HG03439 (cell line): ENCODE data around the gene FXYD1.
"Not testable (repeated sequence)": the region's sequence is repeated elsewhere in the genome, so short reads cannot be mapped to it uniquely, and the experiment has no call there.

Experiments used
- ATAC-seq: cut with Tn5 transposase; IDR thresholded peaks from one replicate; pipeline ENCODE4 v1.9.1; 2021; ENCODE audit warnings: mild to moderate bottlenecking, moderate library complexity; ENCODE audit not compliant: unreplicated experiment

FXYD1 gene

DNA sequence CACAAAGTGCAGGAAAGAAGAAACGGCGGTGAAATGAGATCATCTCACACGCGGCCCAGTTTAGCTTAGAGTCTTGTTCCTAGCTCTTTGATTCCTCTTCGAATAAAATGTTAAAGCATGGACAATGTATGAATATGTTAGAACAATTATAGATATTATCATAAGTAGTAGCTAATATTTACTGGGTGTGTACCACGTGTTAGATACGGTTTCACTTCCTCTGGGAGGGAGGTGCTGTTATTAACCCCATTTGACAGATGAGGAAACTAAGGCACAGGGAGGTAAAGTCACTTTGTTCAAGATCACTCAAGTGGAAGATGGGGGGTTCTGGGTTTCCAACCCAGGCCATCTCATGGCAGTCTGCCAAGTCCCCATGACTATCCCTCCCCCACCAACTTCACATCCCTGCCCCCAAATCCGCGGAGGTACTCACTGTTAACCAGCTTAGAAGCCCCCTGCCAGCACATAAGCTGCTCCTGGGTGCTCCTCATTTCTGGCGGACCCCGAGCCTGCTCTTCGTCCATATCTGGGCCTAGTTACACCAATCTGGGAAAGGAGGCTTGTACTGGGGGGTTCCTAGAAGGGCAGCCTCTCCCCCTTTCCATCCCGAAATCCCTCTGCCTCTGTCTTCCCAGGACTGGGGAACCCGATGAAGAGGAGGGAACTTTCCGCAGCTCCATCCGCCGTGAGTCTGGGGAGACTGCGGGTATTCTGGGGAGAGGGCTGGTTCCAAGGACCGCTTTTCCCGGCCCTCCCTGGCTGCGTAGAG, 3.4 kb downstream of the FXYD1 start:
- ATAC-seq: no peak

DNA sequence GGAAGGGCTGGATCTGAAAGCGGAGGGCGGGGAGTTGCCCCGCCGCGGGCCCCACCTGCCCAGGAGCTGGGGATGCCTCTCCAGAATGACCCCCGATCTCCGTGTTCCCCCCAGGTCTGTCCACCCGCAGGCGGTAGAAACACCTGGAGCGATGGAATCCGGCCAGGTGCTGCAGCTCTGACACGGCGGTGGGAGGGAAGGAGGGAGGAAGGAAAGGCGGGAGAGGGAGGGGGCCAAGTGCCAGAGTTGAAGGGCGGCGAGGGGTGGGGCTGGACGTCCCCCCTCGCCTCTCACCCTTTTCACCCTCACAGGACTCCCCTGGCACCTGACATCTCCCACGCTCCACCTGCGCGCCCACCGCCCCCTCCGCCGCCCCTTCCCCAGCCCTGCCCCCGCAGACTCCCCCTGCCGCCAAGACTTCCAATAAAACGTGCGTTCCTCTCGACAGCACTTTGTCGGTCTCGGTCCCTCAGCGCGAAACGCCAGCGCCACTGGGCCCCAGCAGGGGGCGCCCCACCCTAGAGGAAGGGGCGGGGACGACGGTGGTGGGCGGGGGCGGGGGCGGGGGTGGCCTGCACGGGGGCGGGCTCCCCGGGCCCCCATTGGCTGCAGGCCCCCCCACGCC, 4.1 kb downstream of the FXYD1 start:
- ATAC-seq: no peak

GRCh38 chr19:35143231-35143715, 4.6 kb downstream of the FXYD1 start, which contains the start of gene FXYD7:
Gene FXYD7 (plus strand): TSS chr19:35143255. CDS start chr19:35143334, 79 bp downstream.
- no peak for ATAC-seq

GRCh38 chr19:35143818-35144217, 5.2 kb downstream of the FXYD1 start:
- no peak for ATAC-seq

DNA sequence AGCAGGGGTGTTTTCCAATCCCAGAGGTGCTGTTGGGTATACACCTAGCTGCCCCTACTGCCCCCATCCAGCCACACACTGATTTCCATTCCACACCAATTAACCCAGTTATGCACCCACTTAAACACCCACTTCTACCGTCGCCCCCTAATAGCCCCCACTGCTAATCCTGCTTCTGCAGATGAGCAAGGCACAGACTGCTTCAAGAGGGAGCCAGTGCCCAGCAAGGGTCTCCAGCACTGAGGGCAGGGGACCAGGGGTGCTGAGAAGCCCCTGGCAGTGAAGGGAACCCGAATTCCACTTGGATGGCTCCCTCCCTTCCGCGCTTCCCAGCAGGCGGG, 5.6 kb downstream of the FXYD1 start:
- ATAC-seq: no peak

DNA sequence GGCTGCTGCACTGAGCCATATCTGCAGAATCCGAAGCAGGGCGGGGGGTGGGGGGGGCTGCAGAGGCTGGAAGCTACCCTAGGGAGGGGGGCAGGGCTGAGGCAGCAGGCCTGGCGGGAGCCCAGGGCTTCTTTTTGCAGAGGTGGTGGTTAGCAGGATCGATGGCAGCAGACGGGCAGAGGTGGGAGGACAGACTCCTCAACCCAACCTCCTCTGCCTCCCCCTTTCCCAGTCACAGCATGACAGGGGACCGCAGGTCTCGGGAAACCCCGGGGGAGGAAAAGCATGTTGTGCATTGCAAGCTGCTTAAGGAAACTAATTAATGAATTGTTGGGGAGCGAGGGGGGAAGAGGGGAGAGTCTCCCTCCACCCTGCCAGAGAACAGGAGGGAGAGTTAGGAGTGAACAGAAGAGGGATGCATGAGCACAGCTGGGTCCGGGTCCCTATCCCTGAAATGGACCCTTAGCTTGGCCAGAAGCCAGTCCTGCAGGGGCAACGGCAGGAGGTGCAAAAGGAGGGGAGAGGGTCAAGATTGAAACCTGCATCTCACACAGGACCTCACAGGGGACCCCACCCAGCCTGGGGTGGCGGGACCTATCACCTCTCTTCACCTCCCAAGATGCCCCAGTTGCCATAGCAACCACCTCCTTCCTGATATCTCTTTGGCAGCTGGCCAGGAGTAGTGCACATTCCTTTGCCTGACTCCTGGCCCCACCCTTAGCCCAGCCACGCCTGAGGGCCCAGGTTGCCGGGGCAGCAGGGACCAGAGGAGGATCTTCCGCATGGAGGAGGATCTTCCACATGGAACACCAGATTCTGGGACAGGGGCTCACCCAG, 6.2 kb downstream of the FXYD1 start:
- no peak for ATAC-seq

GRCh38 chr19:35146746-35147459, 8.3 kb downstream of the FXYD1 start:
- ATAC-seq: no peak

DNA sequence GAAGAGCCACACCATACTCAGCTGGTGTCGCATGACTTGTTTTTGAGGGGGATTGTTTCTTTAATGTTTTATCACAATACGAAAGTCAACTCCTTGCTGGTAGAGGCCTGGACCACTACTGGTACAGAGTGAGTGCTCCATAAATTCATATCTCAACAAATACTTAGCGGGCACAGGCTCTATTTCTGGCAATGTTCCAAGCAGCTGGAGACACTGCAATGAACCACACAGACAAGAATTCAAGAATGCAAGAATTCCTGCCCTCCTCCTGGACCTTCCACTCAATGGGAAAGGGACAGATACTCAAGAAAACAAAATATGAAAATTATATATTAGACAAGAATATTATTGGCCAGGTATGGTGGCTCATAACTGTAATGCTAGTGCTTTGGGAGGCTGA, 10.8 kb downstream of the FXYD1 start:
- no peak for ATAC-seq

GRCh38 chr19:35150445-35150844, 11.8 kb downstream of the FXYD1 start:
- ATAC-seq: no peak

GRCh38 chr19:35151273-35152065, 12.8 kb downstream of the FXYD1 start:
- ATAC-seq: no peak

- not testable (repeated sequence) for ATAC-seq
Observed at GRCh38 chr19:35153129-35153522, 14.5 kb downstream of the FXYD1 start.

DNA sequence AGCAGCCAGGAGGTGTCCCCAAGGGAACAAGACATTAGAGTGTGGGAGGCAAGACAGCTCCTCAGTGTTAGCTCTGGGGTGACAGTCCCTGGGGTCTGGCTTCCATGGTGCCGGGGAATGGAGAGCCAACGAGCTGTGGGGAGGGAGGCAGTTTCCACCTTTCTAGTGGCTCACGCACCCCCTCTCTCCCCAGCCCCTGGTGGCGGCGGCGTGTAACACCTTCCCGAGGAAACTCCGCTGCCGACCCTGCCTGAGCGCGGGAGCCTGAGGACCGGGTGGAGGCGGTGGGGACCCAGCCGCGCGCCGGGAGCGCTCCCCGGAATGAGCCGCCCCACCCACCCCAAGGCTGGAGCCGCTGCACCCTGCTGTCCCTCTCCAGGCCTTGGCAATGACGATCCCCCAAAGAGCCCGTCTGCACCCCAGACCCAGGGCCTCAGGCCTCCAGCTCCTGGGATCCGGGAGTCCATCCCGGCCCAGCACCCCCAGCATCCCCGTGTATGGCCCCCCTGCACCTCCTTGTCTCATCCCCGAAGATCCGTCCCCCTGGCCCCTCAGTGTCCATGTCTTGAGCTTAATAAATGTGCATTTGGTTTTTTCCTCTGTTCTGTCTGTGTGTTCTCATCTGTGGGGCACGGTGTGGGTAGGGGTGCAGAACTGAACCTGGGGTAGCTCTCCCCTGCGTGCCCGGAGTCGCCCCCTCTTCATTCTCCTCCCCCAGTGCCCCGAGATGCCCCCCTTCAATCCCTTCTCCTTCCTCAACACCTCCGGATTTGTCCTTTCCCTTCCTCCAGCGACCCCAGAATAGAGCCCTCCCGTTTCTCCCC, 15.3 kb downstream of the FXYD1 start:
- ATAC-seq: no peak

DNA sequence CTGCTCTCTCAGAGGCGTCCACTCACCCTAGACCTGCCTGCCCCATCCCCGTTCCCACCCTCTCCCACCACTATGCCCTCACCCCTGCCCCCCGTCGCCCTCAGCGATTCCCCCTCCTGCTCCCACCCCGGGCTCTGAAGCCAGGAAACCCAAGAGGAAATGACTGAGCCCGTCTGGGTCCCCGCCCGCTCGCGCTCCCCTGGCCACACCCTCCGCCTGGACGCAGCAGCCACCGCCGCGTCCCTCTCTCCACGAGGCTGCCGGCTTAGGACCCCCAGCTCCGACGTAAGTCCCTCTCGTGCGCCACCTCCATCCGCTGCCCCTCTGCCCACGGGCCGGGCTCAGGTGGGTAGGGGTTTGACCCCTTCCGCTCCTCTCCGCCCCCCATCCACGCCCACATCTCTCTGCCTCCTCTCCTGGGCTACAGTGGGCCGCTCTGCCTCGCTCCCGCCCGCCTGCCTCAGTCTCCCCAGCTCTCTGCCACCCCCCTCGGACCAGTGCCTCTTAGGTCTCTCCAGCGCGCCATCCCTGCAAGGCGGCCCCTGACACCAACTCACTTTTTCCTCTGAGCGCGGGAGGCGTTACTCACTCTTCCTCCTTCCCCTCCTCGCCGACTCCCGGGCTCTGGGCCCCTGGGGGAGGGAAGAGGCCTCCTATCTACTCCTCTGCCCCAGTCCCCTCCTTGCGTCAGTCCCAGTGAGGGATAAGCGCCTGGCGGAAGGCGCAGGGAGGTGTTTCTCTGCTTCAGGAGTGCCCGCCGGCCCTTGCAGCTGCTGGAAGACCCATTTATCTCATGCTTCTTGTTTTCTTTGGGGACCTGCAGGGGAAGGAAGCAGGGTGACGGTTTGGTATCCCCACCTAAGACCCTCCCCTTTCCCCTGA, 16.1 kb downstream of the FXYD1 start, which contains the start of gene FXYD5:
TSS of gene FXYD5 (plus strand) at position 211 of the 882 bp plus-strand sequence. CDS start 816 bp downstream, outside the sequence.
- ATAC-seq: no peak

- ATAC-seq: no peak
Observed at GRCh38 chr19:35155441-35155840, 16.8 kb downstream of the FXYD1 start.

GRCh38 chr19:35155981-35156672, 17.5 kb downstream of the FXYD1 start:
- no peak for ATAC-seq

GRCh38 chr19:35156673-35157014, 18.0 kb downstream of the FXYD1 start:
- ATAC-seq: no peak

GRCh38 chr19:35157431-35157830, 18.8 kb downstream of the FXYD1 start:
- ATAC-seq: no peak

GRCh38 chr19:35159606-35160005, 21.0 kb downstream of the FXYD1 start:
- no peak for ATAC-seq
